SIG-M5 (cell line): ENCODE measurements around the gene OVCA2.

Experiments used
- DNase-seq: peaks from one replicate; lab custom pipeline; 2025; lab: John Stamatoyannopoulos, UW

OVCA2 gene

GRCh38 chr17:2013994-2014317, 27.9 kb upstream of the OVCA2 start:
- DNase-seq: no peak

- DNase-seq: no peak
Measured at GRCh38 chr17:2015314-2015713, 26.5 kb upstream of the OVCA2 start.

GRCh38 chr17:2016494-2016893, 25.3 kb upstream of the OVCA2 start:
- DNase-seq: no peak

- no peak for DNase-seq
Measured at GRCh38 chr17:2017274-2017941, 24.4 kb upstream of the OVCA2 start.

- DNase-seq: no peak
Measured at GRCh38 chr17:2018716-2019510, 22.9 kb upstream of the OVCA2 start.

- DNase-seq: no peak
Measured at GRCh38 chr17:2019723-2020122, 22.1 kb upstream of the OVCA2 start.

GRCh38 chr17:2020721-2021120, 21.1 kb upstream of the OVCA2 start:
- no peak for DNase-seq

- DNase-seq: no peak
Measured at GRCh38 chr17:2022647-2023240, 19.1 kb upstream of the OVCA2 start.

- DNase-seq: no peak
Measured at GRCh38 chr17:2023256-2023655, 18.6 kb upstream of the OVCA2 start.

- DNase-seq: no peak
Measured at GRCh38 chr17:2023692-2024571, 17.9 kb upstream of the OVCA2 start.

GRCh38 chr17:2024572-2025219, 17.1 kb upstream of the OVCA2 start:
- no peak for DNase-seq

GRCh38 chr17:2025220-2025621, 16.6 kb upstream of the OVCA2 start, which contains the start of gene RTN4RL1:
RTN4RL1 (minus strand) TSS chr17:2025334; CDS start chr17:2024865, 469 bp downstream.
- no peak for DNase-seq

GRCh38 chr17:2025622-2026309, 16.1 kb upstream of the OVCA2 start:
- DNase-seq: no peak

- DNase-seq: no peak
Measured at GRCh38 chr17:2027528-2028233, 14.1 kb upstream of the OVCA2 start.

- DNase-seq: no peak
Measured at GRCh38 chr17:2028234-2028614, 13.6 kb upstream of the OVCA2 start.

- DNase-seq: no peak
Measured at GRCh38 chr17:2028737-2029136, 13.1 kb upstream of the OVCA2 start.

- DNase-seq: no peak
Measured at GRCh38 chr17:2029911-2030778, 11.7 kb upstream of the OVCA2 start, which contains the start of gene DPH1. DPH1 (plus strand) TSS chr17:2030153; CDS start chr17:2030170, 17 bp downstream.

- no peak for DNase-seq
Measured at GRCh38 chr17:2030779-2031163, 11.1 kb upstream of the OVCA2 start.

GRCh38 chr17:2033153-2033552, 8.7 kb upstream of the OVCA2 start:
- DNase-seq: no peak
